ENCODE results near the gene GRSF1. TPM values are rescaled to one million over a fixed set of nuclear protein-coding genes. Genes with fewer than 3 reads are reported as not detected.

GRSF1 gene
- total RNA-seq, 2 experiments from 2014 or later = 96.8 to 115 TPM

DNA sequence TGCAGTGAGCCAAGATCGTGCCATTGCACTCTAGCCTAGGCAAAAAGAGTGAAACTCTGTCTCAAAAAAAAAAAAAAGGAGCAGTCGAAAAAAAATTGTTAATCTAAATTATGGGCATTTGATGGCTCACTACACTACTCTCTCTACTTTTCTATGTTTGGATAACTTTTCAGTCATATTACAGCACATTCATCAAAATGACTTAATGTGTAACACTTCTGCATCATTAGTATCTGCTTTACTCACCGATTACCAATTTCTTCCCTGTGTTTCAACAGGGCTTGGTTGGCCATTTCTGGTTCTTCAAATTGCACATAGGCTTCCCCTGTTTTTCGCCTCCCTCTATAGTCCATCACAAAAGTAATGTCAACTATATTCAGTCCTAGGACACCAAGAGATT lies 8.4 kb downstream of the GRSF1 start:
- ATAC-seq = peak; percentile 44
- intact Hi-C loops (cut with DNase I, micrococcal nuclease) = no loop called here
- Mint-ChIP-seq H3K9me3 (ENCODE audit: low read depth) (no peaks in the 10 kb centered on the region), H3K36me3 (ENCODE audit: low read depth) (peaks cover 57% of the 10 kb centered on the region), H3K4me1 (peaks cover 16% of the 10 kb centered on the region), H3K4me3 (no peak overlapping the region), H3K27me3 (no peaks in the 10 kb centered on the region), H3K27ac (peak overlapping the region; percentile 53)
- no peak for DNase-seq
- CTCF ChIA-PET = no interaction called here
- POLR2A ChIA-PET = interaction anchor here (0.6 kb wide), 1 partner anchor 93 kb away, joined by 3 read pairs; no protein-coding TSS in a partner anchor

DNA sequence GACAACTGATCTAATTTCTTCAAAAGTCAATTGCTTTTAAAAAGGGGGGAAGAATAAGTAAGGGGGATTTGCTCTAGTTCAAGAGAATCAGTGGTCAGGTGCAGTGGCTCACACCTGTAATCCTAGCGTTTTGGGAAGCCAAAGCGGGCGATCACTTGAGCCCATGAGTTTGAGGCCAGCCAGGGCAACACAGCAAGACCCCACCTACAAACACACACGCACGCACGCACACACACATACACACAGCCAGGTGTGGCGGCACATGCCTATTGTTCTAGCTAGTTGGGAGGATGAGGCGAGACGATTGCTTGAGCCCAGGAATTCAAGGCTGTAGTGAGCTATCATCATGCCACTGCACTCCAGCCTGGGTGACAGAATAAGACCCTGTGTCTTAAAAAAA lies 9.6 kb downstream of the GRSF1 start:
- intact Hi-C loops (cut with DNase I, micrococcal nuclease) = no loop called here
- Mint-ChIP-seq H3K4me1 (peaks cover 7% of the 10 kb centered on the region), H3K9me3 (ENCODE audit: low read depth) (no peaks in the 10 kb centered on the region), H3K36me3 (ENCODE audit: low read depth) (peaks cover 61% of the 10 kb centered on the region), H3K27ac (peak overlapping the region; percentile 51), H3K4me3 (no peak overlapping the region), H3K27me3 (no peaks in the 10 kb centered on the region)
- ATAC-seq = no peak
- CTCF ChIA-PET = interaction anchor here (0.6 kb wide), 1 partner anchor 24 kb away, joined by 3 read pairs; no protein-coding TSS in a partner anchor
- POLR2A ChIA-PET = no interaction called here
- no peak for DNase-seq

DNA sequence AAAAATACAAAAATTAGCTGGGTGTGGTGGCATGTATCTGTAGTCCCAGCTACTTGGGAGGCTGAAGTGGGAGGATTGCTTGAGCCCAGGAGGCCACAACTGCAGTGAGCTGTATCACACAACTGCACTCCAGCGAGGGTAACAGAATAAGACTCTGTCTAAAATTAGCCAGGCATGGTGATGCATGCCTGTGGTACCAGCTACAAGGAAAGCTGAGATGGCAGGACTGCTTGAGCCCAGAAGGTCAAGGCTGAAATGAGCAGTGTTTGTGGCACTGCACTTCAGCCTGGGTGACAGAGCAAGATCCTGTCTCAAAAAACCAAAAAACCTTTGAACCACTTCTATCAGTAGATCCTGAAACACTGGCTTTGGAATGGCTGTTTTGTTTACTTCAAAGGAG lies 10.2 kb downstream of the GRSF1 start:
- Mint-ChIP-seq H3K27ac (no peak overlapping the region), H3K36me3 (ENCODE audit: low read depth) (peaks cover 61% of the 10 kb centered on the region), H3K27me3 (no peaks in the 10 kb centered on the region), H3K4me1 (peaks cover 4% of the 10 kb centered on the region), H3K4me3 (no peak overlapping the region), H3K9me3 (ENCODE audit: low read depth) (no peaks in the 10 kb centered on the region)
- intact Hi-C loops (cut with DNase I, micrococcal nuclease) = no loop called here
- DNase-seq = no peak
- no peak for ATAC-seq
- ChIA-PET POLR2A (interaction anchor here (0.6 kb wide), 1 partner anchor 106 kb away, joined by 6 read pairs; no protein-coding TSS in a partner anchor), CTCF (interaction anchor here (0.6 kb wide), 1 partner anchor 24 kb away, joined by 3 read pairs; no protein-coding TSS in a partner anchor)

DNA sequence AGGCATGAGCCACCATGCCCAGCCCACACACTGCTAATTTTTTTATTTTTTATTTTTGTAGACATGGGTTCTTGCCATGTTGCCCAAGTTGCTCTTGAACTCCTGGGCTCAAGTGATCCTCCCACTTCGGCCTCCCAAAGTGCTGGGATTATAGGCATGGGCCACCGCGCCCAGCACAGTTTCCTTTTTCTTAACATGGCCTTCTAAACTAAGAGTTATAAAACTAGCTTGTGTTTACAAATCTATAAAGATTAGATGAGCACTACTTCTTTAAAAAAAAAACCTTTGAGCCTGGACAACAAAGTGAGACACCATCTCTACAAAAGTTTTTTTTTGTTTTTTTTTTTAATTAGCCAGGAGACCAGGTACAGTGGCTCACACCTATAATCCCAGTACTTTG lies 10.7 kb downstream of the GRSF1 start:
- Mint-ChIP-seq H3K4me3 (no peak overlapping the region), H3K27me3 (no peaks in the 10 kb centered on the region), H3K4me1 (peaks cover 4% of the 10 kb centered on the region), H3K27ac (no peak overlapping the region), H3K9me3 (ENCODE audit: low read depth) (no peaks in the 10 kb centered on the region), H3K36me3 (ENCODE audit: low read depth) (peaks cover 62% of the 10 kb centered on the region)
- ChIA-PET CTCF (interaction anchor here (0.9 to 1.1 kb wide), 2 partner anchors 9 to 15 kb away, joined by 3 to 5 read pairs; no protein-coding TSS in a partner anchor), POLR2A (interaction anchor here (0.6 kb wide), 1 partner anchor 106 kb away, joined by 6 read pairs; no protein-coding TSS in a partner anchor)
- intact Hi-C loops (cut with DNase I, micrococcal nuclease) = no loop called here
- DNase-seq (no peak), ATAC-seq (no peak)

DNA sequence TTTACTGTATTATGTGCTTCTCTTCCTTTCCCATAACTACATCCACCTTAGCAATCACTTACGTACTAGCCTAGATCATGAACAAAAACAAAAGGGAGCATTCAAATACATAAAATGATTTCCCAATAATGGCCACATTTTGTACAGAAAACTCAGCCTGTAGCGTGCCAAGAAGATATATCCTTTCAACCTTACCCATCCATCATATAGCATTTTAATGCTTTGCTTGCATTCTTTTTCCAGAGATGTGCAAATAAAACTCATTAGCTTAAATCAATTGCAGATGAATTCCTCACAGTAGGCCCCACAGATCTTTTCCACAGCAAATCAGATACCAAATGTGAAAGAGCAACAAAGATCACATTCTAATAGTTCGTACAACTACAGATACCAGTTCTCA lies 20.8 kb downstream of the GRSF1 start:
- DNase-seq (no peak), ATAC-seq (no peak)
- peak overlapping the region; percentile 51 for H3K27ac Mint-ChIP-seq
- peaks cover 55% of the 10 kb centered on the region for H3K36me3 Mint-ChIP-seq (ENCODE audit: low read depth)
- no peaks in the 10 kb centered on the region for H3K27me3 Mint-ChIP-seq
- CTCF ChIA-PET = interaction anchor here (1.3 kb wide), 1 partner anchor 10 kb away, joined by 5 read pairs; no protein-coding TSS in a partner anchor
- POLR2A ChIA-PET = interaction anchor here (0.5 kb wide), 1 partner anchor 138 kb away, joined by 4 read pairs; no protein-coding TSS in a partner anchor
- intact Hi-C loops (cut with DNase I, micrococcal nuclease) = no loop called here
- H3K9me3 Mint-ChIP-seq (ENCODE audit: low read depth) = no peaks in the 10 kb centered on the region
- H3K4me1 Mint-ChIP-seq = peaks cover 12% of the 10 kb centered on the region
- no peak overlapping the region for H3K4me3 Mint-ChIP-seq

DNA sequence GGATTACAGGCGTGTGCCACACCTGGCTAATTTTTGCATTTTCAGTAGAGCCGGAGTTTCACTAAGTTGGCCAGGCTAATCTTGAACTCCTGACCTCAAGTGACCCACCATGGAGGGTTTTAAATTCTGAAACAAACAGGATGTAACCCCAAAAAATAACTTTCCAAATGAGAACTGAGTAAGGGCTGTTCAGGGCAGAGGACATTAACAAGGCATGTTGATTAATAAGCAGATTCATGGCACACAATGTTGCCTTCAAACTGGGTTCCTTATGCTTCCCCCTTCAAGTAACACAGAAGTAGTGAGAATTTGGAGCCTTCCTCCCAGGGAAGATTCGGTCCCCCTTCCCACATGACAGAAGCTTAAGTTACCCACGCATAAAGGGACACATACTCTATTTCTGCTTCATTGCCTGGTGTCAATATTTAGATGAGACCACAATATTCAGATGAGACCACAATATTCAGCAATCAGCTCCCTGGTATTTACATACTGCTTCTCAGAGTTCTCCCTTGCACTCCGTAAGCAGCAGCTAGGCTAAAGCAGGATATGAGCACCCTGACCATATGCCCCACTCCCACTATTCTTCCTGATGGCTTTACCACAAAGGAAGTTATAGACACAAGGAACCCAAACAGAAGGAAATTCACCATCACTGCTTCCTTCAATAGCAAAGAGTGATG lies 21.4 kb downstream of the GRSF1 start:
- H3K36me3 Mint-ChIP-seq (ENCODE audit: low read depth) = peaks cover 54% of the 10 kb centered on the region
- ChIA-PET CTCF (interaction anchor here (1.2 kb wide), 1 partner anchor 192 kb away, joined by 4 read pairs; no protein-coding TSS in a partner anchor), POLR2A (interaction anchor here (0.5 to 0.6 kb wide), 2 partner anchors 139 to 140 kb away, joined by 3 to 4 read pairs; no protein-coding TSS in a partner anchor)
- ATAC-seq (peak; percentile 33), DNase-seq (no peak)
- no peaks in the 10 kb centered on the region for H3K27me3 Mint-ChIP-seq
- H3K4me3 Mint-ChIP-seq = no peak overlapping the region
- no peaks in the 10 kb centered on the region for H3K9me3 Mint-ChIP-seq (ENCODE audit: low read depth)
- H3K27ac Mint-ChIP-seq = peak overlapping the region; percentile 70
- peaks cover 12% of the 10 kb centered on the region for H3K4me1 Mint-ChIP-seq
- intact Hi-C loops (cut with DNase I, micrococcal nuclease) = no loop called here

DNA sequence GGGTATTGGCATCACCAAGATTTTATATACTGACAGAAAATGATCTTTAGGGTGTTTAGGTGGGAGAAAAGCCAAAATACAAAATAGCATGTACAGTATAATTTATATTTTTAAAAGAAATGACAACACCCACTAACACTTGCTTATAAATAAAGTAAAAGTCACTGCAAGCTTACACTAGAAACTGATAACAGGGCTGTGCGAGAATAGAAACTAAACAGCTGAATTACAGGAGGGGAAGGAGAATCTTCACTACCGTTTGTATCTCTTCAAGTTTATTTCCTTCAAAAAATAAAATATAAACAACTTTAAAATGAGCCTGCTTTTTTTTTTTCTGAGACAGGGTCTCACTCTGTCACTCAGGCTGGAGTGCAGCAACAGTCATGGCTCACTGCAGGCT lies 22.8 kb downstream of the GRSF1 start:
- DNase-seq (no peak), ATAC-seq (no peak)
- Mint-ChIP-seq H3K9me3 (ENCODE audit: low read depth) (no peaks in the 10 kb centered on the region), H3K27ac (no peak overlapping the region), H3K4me1 (peaks cover 12% of the 10 kb centered on the region), H3K36me3 (ENCODE audit: low read depth) (peaks cover 46% of the 10 kb centered on the region), H3K4me3 (no peak overlapping the region), H3K27me3 (no peaks in the 10 kb centered on the region)
- CTCF ChIA-PET = interaction anchor here (0.7 kb wide), 1 partner anchor 164 kb away, joined by 5 read pairs; no protein-coding TSS in a partner anchor
- intact Hi-C loops (cut with DNase I, micrococcal nuclease) = no loop called here
- POLR2A ChIA-PET = interaction anchor here (0.7 kb wide), 1 partner anchor 92 kb away, joined by 3 read pairs; no protein-coding TSS in a partner anchor

DNA sequence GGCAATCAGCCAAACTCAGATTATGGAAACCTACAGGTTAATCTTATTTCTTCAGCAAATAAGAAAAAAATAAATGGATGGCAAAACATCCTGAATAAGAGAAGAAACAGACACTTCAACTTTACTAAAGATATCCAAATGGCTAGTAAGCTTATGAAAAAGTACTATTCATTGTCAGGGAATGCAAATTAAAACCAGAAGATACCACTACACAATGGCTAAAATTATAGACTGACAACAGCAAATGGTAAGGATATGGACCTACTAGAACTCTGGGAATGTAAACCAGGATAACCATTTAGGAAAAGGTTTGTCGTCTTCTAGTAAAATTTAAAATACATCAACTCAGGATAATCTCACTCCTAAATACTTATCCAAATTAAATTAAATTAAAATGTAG lies 24.3 kb downstream of the GRSF1 start:
- Mint-ChIP-seq H3K9me3 (ENCODE audit: low read depth) (no peaks in the 10 kb centered on the region), H3K27ac (no peak overlapping the region), H3K27me3 (no peaks in the 10 kb centered on the region), H3K36me3 (ENCODE audit: low read depth) (peaks cover 38% of the 10 kb centered on the region), H3K4me3 (no peak overlapping the region), H3K4me1 (peaks cover 12% of the 10 kb centered on the region)
- ChIA-PET CTCF (no interaction called here), POLR2A (interaction anchor here (0.6 kb wide), 1 partner anchor 9 kb away, joined by 3 read pairs; no protein-coding TSS in a partner anchor)
- ATAC-seq (no peak), DNase-seq (no peak)
- intact Hi-C loops (cut with DNase I, micrococcal nuclease) = no loop called here

DNA sequence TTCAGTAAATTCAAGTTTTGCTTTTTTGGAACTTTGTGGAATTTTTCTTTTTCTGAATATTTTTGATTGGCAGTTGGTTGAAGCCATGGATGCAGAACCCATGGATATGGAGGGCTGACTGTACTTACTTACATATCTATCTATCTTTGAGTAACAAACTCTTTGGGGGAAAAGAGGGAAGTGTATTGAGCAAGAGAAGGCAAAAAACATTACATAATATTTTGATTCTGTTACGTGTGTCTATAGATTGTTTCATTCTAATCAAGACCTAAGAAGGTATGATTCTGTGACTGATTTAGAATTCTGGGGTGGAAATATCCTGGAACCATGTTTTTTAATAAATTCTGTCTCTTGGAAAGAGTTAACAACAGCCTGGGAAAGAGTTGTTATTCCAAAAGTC lies 31.5 kb downstream of the GRSF1 start:
- no peak overlapping the region for H3K4me3 Mint-ChIP-seq
- ChIA-PET POLR2A (no interaction called here), CTCF (no interaction called here)
- H3K27ac Mint-ChIP-seq = no peak overlapping the region
- no peaks in the 10 kb centered on the region for H3K27me3 Mint-ChIP-seq
- peaks cover under 1% of the 10 kb centered on the region for H3K4me1 Mint-ChIP-seq
- no peak for ATAC-seq
- DNase-seq = no peak
- no peaks in the 10 kb centered on the region for H3K9me3 Mint-ChIP-seq (ENCODE audit: low read depth)
- peaks cover 2% of the 10 kb centered on the region for H3K36me3 Mint-ChIP-seq (ENCODE audit: low read depth)
- intact Hi-C loops (cut with DNase I, micrococcal nuclease) = loop anchor here in 1 of 2 experiments (10.0 kb wide), 1 partner anchor 73 kb away; no protein-coding TSS in a partner anchor

DNA sequence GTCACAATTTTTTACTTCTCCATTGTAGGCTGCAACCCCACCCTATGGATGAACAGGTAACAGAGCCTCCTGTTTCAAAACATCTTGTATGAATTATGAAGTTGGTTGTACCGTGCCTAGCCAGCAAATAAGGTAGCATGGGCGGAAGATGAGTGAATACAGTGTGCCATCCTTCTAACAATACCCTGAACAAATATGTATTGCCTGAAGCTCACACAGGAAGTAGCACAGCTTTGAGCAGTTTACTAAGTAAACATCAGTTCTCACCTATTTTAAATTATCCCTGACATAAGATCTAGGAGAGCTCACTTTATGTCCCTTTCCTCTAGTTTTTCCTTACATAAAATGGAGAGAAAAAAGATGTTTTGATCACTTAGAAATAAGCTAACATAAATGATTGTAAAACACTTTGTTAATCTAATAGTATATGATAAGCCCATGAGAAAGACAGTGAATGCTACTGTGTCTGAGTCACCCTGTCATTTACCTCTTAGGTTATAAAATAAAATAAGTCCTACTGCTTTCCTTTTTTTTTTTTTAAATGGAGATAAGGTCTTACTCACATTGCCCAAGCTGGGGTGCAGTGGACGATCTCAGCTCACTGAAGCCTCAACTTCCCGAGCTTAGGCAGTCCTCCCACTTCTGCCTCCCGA lies 36.6 kb downstream of the GRSF1 start:
- H3K4me1 Mint-ChIP-seq = peaks cover 22% of the 10 kb centered on the region
- ATAC-seq (no peak), DNase-seq (no peak)
- POLR2A ChIA-PET = interaction anchor here (0.7 kb wide), 2 partner anchors 94 to 203 kb away, joined by 4 read pairs; no protein-coding TSS in a partner anchor
- no peaks in the 10 kb centered on the region for H3K36me3 Mint-ChIP-seq (ENCODE audit: low read depth)
- CTCF ChIA-PET = interaction anchor here (0.6 kb wide), 1 partner anchor 934 kb away, joined by 3 read pairs; no protein-coding TSS in a partner anchor
- no peak overlapping the region for H3K4me3 Mint-ChIP-seq
- H3K9me3 Mint-ChIP-seq (ENCODE audit: low read depth) = no peaks in the 10 kb centered on the region
- intact Hi-C loops (cut with DNase I, micrococcal nuclease) = loop anchor here in 1 of 2 experiments (10.0 kb wide), 1 partner anchor 68 kb away; no protein-coding TSS in a partner anchor
- no peak overlapping the region for H3K27ac Mint-ChIP-seq
- no peaks in the 10 kb centered on the region for H3K27me3 Mint-ChIP-seq

DNA sequence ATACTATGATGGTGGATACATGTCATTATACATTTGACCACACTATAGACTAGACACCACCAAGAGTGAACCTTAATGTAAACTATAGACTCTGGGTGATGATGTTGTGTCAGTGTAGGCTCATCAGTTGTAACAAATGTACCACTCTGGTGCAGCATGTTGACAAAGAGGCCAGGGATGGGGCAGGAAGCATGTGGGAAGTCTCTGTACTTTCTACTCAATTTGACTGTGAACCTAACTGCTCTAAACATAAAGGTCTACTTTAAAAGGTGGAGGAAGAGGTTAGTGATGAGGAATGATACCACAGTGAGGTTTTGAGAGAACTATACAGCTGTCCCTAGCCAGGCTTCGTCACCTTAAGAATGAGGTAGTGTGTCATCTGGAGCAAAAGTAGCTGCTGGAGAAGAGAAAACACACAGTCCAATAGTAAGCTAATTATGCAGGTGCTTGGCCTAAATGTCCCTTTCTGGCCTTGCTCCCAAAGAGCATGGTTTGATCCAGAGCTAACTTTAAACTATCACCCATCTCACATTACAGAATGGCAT lies 38.4 kb downstream of the GRSF1 start:
- peak overlapping the region; percentile 56 for H3K27ac Mint-ChIP-seq
- no peak overlapping the region for H3K4me3 Mint-ChIP-seq
- ChIA-PET CTCF (interaction anchor here (0.6 to 0.7 kb wide), 3 partner anchors 40 to 210 kb away, joined by 3 read pairs; no protein-coding TSS in a partner anchor), POLR2A (no interaction called here)
- no peaks in the 10 kb centered on the region for H3K27me3 Mint-ChIP-seq
- ATAC-seq (peak; percentile 98), DNase-seq (peak; percentile 54)
- H3K36me3 Mint-ChIP-seq (ENCODE audit: low read depth) = peaks cover 4% of the 10 kb centered on the region
- intact Hi-C loops (cut with DNase I, micrococcal nuclease) = loop anchor here in 1 of 2 experiments (10.0 kb wide), 1 partner anchor 67 kb away; no protein-coding TSS in a partner anchor
- H3K9me3 Mint-ChIP-seq (ENCODE audit: low read depth) = no peaks in the 10 kb centered on the region
- H3K4me1 Mint-ChIP-seq = peaks cover 22% of the 10 kb centered on the region
